B cell (primary cell): Measurements from ENCODE around the gene TAS2R16. TPM values are rescaled to one million over a fixed set of nuclear protein-coding genes. Genes with fewer than 3 reads are reported as not detected.

Experiments
- ATAC-seq: fragments of 200-7000 bp; cut with Tn5 transposase; one replicate; pipeline ENCODE4 v1.10.0; 2021; ENCODE audit warnings: low read depth, mild to moderate bottlenecking, moderate number of reproducible peaks, moderate library complexity
- CTCF ChIA-PET: fragments of 350-600 bp; sonication (Branson Sonifier 250); formaldehyde crosslinking; loops from one replicate; lab custom pipeline; 2021; ENCODE audit warnings: antibody characterized with exemption, inconsistent platforms; lab: Charles Lee
- POLR2A ChIA-PET: fragments of 350-600 bp; sonication (Branson Sonifier 250); formaldehyde crosslinking; loops from one replicate; lab custom pipeline; 2021; ENCODE audit warnings: antibody characterized with exemption; lab: Charles Lee
- DNase-seq: peaks from one replicate; pipeline ENCODE4 v3.0.0; 2013
- H2AFZ ChIP-seq: 2 replicates; pipeline ENCODE4 v1.6.1; 2012; ENCODE audit warnings: mild to moderate bottlenecking, low read depth, low read length; ENCODE audit not compliant: insufficient read depth, poor library complexity, severe bottlenecking
- H3K27ac ChIP-seq, 2 donors: 1 replicate in 1 of 2; 2 replicates in 1 of 2; pipeline ENCODE4 v1.5.1; 2012 to 2013; ENCODE audit warnings: low read length in 2 of 2, mild to moderate bottlenecking in 2 of 2, moderate library complexity in 1 of 2
- H3K27me3 ChIP-seq, 4 experiments: fragments of 200-600 bp in 1 of 4; sonication (generic) in 1 of 4; replicated peaks in 1 of 4; 1 replicate in 2 of 4; 2 replicates in 2 of 4; pipeline versions ENCODE4 v1.6.1 to v1.7.0; 2013 to 2016; ENCODE audit warnings: low read length in 3 of 4, mild to moderate bottlenecking in 2 of 4, mixed read lengths in 1 of 4, moderate library complexity in 1 of 4; ENCODE audit not compliant: insufficient read depth in 4 of 4, control insufficient read depth in 3 of 4; ENCODE audit errors: control extremely low read depth in 1 of 4
- H3K36me3 ChIP-seq, 2 experiments: replicated peaks in 1 of 2; 1 replicate in 1 of 2; 2 replicates in 1 of 2; pipeline versions ENCODE4 v1.6.1 to v1.7.1; 2013; ENCODE audit warnings: low read length in 1 of 2; ENCODE audit not compliant: insufficient read depth in 2 of 2, control insufficient read depth in 1 of 2; ENCODE audit errors: control extremely low read depth in 1 of 2, extremely low read depth in 1 of 2
- H3K4me1 ChIP-seq, 2 donors: fragments of 200-600 bp in 1 of 2; sonication (generic) in 1 of 2; 1 replicate in 1 of 2; 2 replicates in 1 of 2; pipeline versions ENCODE4 v1.5.1 to v1.6.1; 2013 to 2017; ENCODE audit warnings: low read length in 2 of 2; ENCODE audit not compliant: control insufficient read depth in 2 of 2, insufficient read depth in 2 of 2
- H3K4me2 ChIP-seq: replicated peaks from 2 replicates; pipeline ENCODE3; 2012; ENCODE audit warnings: mild to moderate bottlenecking, low read depth, low read length; ENCODE audit not compliant: poor library complexity, severe bottlenecking
- H3K4me3 ChIP-seq, 5 experiments: fragments of 200-600 bp in 1 of 5; sonication (generic) in 1 of 5; 1 replicate in 3 of 5; 2 replicates in 2 of 5; pipeline versions ENCODE4 v1.5.1 to v1.7.0; 2011 to 2016; ENCODE audit warnings: low read length in 4 of 5, mild to moderate bottlenecking in 4 of 5, low read depth in 2 of 5, control low read depth in 1 of 5, moderate library complexity in 1 of 5; ENCODE audit not compliant: insufficient read depth in 1 of 5; ENCODE audit errors: control extremely low read depth in 1 of 5, extremely low read depth in 1 of 5
- H3K79me2 ChIP-seq: fragments of 200-600 bp; sonication (generic); one replicate; pipeline ENCODE4 v1.6.0; 2016; ENCODE audit warnings: low read length; ENCODE audit not compliant: control insufficient read depth, insufficient read depth
- H3K9ac ChIP-seq: fragments of 200-600 bp; sonication (generic); 2 replicates; pipeline ENCODE4 v1.6.1; 2017; ENCODE audit warnings: mild to moderate bottlenecking, low read length, moderate library complexity
- H3K9me3 ChIP-seq, 3 donors: one replicate each; pipeline versions ENCODE4 v1.6.1 to v1.7.1; 2013; ENCODE audit warnings: low read length in 2 of 3; ENCODE audit not compliant: control insufficient read depth in 2 of 3, insufficient read depth in 1 of 3; ENCODE audit errors: control extremely low read depth in 1 of 3
- H4K20me1 ChIP-seq: 2 replicates; pipeline ENCODE4 v1.6.0; 2012; ENCODE audit warnings: mild to moderate bottlenecking, low read length; ENCODE audit not compliant: insufficient read depth, control insufficient read depth, poor library complexity, severe bottlenecking
- H3K27ac Mint-ChIP-seq: one replicate; pipeline ENCODE4 v1.8.0; 2021; ENCODE audit warnings: mixed read lengths
- H3K27me3 Mint-ChIP-seq: one replicate; pipeline ENCODE4 v1.8.0; 2021; ENCODE audit warnings: mixed read lengths
- H3K4me1 Mint-ChIP-seq: one replicate; pipeline ENCODE4 v1.8.0; 2021; ENCODE audit warnings: mixed read lengths
- H3K4me3 Mint-ChIP-seq: one replicate; pipeline ENCODE4 v1.8.0; 2021; ENCODE audit warnings: mixed read lengths
- H3K9me3 Mint-ChIP-seq: one replicate; pipeline ENCODE4 v1.8.0; 2022; ENCODE audit warnings: mixed read lengths; ENCODE audit not compliant: insufficient read depth
- EZH2 ChIP-seq: IDR thresholded peaks from 2 replicates; pipeline ENCODE4 v1.6.1; 2012; ENCODE audit warnings: borderline replicate concordance, low read depth, mild to moderate bottlenecking, moderate library complexity, low read length; ENCODE audit not compliant: insufficient read depth, poor library complexity, severe bottlenecking
- WGBS: methylation state at CpG from one replicate; pipeline ENCODE4 v1.1.5; 2013; ENCODE audit warnings: missing lambda C conversion rate; ENCODE audit not compliant: insufficient coverage; 5-methylcytosine and 5-hydroxymethylcytosine counted together
- intact Hi-C: fragments of 100-400 bp; cut with micrococcal nuclease; formaldehyde crosslinking; loops from one replicate; pipeline ENCODE4 v1.10.0; 2022
- polyA plus RNA-seq: library from polyadenylated mRNA; depleted of rRNA; stranded (reverse); fragments of >200 nt; gene quantifications from 2 replicates; pipeline ENCODE4 v1.2.3, GENCODE V29; 2012
- total RNA-seq, 2 donors: library from RNA; stranded (reverse); fragments of 120-200 nt in 1 of 2; gene quantifications; 1 replicate in 1 of 2; 2 replicates in 1 of 2; pipeline versions ENCODE4 v1.2.3 to v1.2.4, GENCODE V29; 2013 to 2022
- TF ChIP-seq, protein P1 (sequence below): fragments of 200-600 bp; IDR thresholded peaks from one replicate; pipeline ENCODE4 v1.8.0; 2022; ENCODE audit warnings: antibody characterized with exemption, mild to moderate bottlenecking

The TAS2R16 gene
- total and polyA plus RNA-seq, 2 donors (not counting 1 experiment from before 2014, with no cell fraction given): not detected

GRCh38 chr7:122989041-122989440 is 6.5 kb downstream of the TAS2R16 start:
- H3K27me3 Mint-ChIP-seq: no peaks in the 10 kb centered on the region
- intact Hi-C loops: no loop called here
- H3K4me1 Mint-ChIP-seq: no peaks in the 10 kb centered on the region
- H3K27me3 ChIP-seq: no peaks in the 10 kb centered on the region
- no peak overlapping the region for H2AFZ ChIP-seq
- TF ChIP-seq, protein P1, sequence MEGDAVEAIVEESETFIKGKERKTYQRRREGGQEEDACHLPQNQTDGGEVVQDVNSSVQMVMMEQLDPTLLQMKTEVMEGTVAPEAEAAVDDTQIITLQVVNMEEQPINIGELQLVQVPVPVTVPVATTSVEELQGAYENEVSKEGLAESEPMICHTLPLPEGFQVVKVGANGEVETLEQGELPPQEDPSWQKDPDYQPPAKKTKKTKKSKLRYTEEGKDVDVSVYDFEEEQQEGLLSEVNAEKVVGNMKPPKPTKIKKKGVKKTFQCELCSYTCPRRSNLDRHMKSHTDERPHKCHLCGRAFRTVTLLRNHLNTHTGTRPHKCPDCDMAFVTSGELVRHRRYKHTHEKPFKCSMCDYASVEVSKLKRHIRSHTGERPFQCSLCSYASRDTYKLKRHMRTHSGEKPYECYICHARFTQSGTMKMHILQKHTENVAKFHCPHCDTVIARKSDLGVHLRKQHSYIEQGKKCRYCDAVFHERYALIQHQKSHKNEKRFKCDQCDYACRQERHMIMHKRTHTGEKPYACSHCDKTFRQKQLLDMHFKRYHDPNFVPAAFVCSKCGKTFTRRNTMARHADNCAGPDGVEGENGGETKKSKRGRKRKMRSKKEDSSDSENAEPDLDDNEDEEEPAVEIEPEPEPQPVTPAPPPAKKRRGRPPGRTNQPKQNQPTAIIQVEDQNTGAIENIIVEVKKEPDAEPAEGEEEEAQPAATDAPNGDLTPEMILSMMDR: no peak
- TF ChIP-seq EZH2: no peak
- POLR2A ChIA-PET: no interaction called here
- no peak overlapping the region for H3K27ac Mint-ChIP-seq
- no peak overlapping the region for H3K9ac ChIP-seq
- no peaks in the 10 kb centered on the region for H3K36me3 ChIP-seq
- CTCF ChIA-PET: no interaction called here
- 100% methylated on average over 1 of the region's 6 CpGs for WGBS
- no peak overlapping the region for H3K4me2 ChIP-seq
- H3K4me1 ChIP-seq: no peaks in the 10 kb centered on the region
- H3K79me2 ChIP-seq: no peaks in the 10 kb centered on the region
- no peaks in the 10 kb centered on the region for H3K9me3 ChIP-seq
- H3K4me3 ChIP-seq: no peak overlapping the region
- H3K4me3 Mint-ChIP-seq: no peak overlapping the region
- H4K20me1 ChIP-seq: no peaks in the 10 kb centered on the region
- no peak overlapping the region for H3K27ac ChIP-seq
- H3K9me3 Mint-ChIP-seq: no peaks in the 10 kb centered on the region
- no peak for DNase-seq
- ATAC-seq: no peak

GRCh38 chr7:122988333-122988732 is 7.2 kb downstream of the TAS2R16 start:
- no peak for ATAC-seq
- TF ChIP-seq, protein P1: no peak
- no peak for TF ChIP-seq EZH2
- H3K27ac Mint-ChIP-seq: no peak overlapping the region
- Histone ChIP-seq H3K27ac (no peak overlapping the region), H3K4me3 (no peak overlapping the region), H2AFZ (no peak overlapping the region), H3K4me2 (no peak overlapping the region), H3K79me2 (no peaks in the 10 kb centered on the region), H3K9me3 (no peaks in the 10 kb centered on the region), H3K9ac (no peak overlapping the region), H3K27me3 (no peaks in the 10 kb centered on the region), H3K4me1 (no peaks in the 10 kb centered on the region), H4K20me1 (no peaks in the 10 kb centered on the region), H3K36me3 (no peaks in the 10 kb centered on the region)
- H3K4me1 Mint-ChIP-seq: no peaks in the 10 kb centered on the region
- no peaks in the 10 kb centered on the region for H3K27me3 Mint-ChIP-seq
- H3K9me3 Mint-ChIP-seq: no peaks in the 10 kb centered on the region
- DNase-seq: no peak
- no peak overlapping the region for H3K4me3 Mint-ChIP-seq
- CTCF ChIA-PET: no interaction called here
- 50% methylated on average over 1 of the region's 4 CpGs for WGBS
- intact Hi-C loops: no loop called here
- POLR2A ChIA-PET: no interaction called here
